Measurements from ENCODE around the gene RPL10.

DNA sequence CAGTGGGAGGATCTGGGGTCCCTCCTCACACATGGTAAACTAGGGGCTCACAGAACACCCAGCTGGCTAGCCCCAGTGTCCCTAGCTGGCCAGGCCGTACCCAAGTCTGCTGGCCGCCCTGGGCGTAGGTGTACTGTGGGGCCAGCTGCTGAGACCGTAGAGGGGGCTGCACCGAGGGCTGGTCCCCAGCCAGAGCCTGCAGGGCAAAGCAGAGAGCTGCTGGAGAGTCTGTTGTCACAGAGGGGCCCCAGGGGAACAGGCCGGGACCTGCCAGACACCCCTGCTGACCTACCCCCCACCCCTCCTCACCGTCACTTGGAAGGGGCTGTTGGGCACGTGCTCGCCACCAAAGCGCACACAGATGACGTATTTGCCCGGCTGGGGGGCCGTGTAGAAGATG, 43.7 kb upstream of the RPL10 start:
- TF ChIP-seq TAF1 (IDR thresholded peaks at IDR 0.05; ENCODE audit: low read depth) (no peak), EP300 (conservative IDR thresholded peaks at IDR 0.05; ENCODE audit: poor library complexity, severe bottlenecking) (no peak), SMC3 (conservative IDR thresholded peaks at IDR 0.05; ENCODE audit: poor library complexity) (no peak)
- TF ChIP-seq, protein P1, sequence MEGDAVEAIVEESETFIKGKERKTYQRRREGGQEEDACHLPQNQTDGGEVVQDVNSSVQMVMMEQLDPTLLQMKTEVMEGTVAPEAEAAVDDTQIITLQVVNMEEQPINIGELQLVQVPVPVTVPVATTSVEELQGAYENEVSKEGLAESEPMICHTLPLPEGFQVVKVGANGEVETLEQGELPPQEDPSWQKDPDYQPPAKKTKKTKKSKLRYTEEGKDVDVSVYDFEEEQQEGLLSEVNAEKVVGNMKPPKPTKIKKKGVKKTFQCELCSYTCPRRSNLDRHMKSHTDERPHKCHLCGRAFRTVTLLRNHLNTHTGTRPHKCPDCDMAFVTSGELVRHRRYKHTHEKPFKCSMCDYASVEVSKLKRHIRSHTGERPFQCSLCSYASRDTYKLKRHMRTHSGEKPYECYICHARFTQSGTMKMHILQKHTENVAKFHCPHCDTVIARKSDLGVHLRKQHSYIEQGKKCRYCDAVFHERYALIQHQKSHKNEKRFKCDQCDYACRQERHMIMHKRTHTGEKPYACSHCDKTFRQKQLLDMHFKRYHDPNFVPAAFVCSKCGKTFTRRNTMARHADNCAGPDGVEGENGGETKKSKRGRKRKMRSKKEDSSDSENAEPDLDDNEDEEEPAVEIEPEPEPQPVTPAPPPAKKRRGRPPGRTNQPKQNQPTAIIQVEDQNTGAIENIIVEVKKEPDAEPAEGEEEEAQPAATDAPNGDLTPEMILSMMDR (IDR thresholded peaks at IDR 0.05; ENCODE audit: poor library complexity, severe bottlenecking), result no peak
- TF ChIP-seq, protein P2, sequence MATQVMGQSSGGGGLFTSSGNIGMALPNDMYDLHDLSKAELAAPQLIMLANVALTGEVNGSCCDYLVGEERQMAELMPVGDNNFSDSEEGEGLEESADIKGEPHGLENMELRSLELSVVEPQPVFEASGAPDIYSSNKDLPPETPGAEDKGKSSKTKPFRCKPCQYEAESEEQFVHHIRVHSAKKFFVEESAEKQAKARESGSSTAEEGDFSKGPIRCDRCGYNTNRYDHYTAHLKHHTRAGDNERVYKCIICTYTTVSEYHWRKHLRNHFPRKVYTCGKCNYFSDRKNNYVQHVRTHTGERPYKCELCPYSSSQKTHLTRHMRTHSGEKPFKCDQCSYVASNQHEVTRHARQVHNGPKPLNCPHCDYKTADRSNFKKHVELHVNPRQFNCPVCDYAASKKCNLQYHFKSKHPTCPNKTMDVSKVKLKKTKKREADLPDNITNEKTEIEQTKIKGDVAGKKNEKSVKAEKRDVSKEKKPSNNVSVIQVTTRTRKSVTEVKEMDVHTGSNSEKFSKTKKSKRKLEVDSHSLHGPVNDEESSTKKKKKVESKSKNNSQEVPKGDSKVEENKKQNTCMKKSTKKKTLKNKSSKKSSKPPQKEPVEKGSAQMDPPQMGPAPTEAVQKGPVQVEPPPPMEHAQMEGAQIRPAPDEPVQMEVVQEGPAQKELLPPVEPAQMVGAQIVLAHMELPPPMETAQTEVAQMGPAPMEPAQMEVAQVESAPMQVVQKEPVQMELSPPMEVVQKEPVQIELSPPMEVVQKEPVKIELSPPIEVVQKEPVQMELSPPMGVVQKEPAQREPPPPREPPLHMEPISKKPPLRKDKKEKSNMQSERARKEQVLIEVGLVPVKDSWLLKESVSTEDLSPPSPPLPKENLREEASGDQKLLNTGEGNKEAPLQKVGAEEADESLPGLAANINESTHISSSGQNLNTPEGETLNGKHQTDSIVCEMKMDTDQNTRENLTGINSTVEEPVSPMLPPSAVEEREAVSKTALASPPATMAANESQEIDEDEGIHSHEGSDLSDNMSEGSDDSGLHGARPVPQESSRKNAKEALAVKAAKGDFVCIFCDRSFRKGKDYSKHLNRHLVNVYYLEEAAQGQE (IDR thresholded peaks at IDR 0.05; ENCODE audit: borderline replicate concordance), result no peak

All from neural cell (in vitro differentiated cells).